HUES64 (cell line): Measurements from ENCODE around the gene KRTAP5-10.
"Not testable (repeated sequence)": the region's sequence is repeated elsewhere in the genome, so short reads cannot be mapped to it uniquely, and the experiment has no call there.

Source experiments
- H3K27ac ChIP-seq: 2 replicates; pipeline ENCODE4 v1.7.0; 2013; ENCODE audit warnings: low read depth, low read length, inconsistent platforms
- H3K27me3 ChIP-seq: 2 replicates; pipeline ENCODE4 v1.6.1; 2013; ENCODE audit warnings: mild to moderate bottlenecking, low read length; ENCODE audit not compliant: insufficient read depth
- H3K36me3 ChIP-seq: 2 replicates; pipeline ENCODE4 v1.6.1; 2013; ENCODE audit warnings: mild to moderate bottlenecking, low read length; ENCODE audit not compliant: insufficient read depth
- H3K4me1 ChIP-seq: 2 replicates; pipeline ENCODE4 v1.6.1; 2013; ENCODE audit warnings: mild to moderate bottlenecking, low read length, moderate library complexity; ENCODE audit not compliant: insufficient read depth
- H3K4me3 ChIP-seq: 2 replicates; pipeline ENCODE4 v1.5.1; 2013; ENCODE audit warnings: mild to moderate bottlenecking, low read length, moderate library complexity
- H3K9ac ChIP-seq: 2 replicates; pipeline ENCODE4 v1.6.1; 2013; ENCODE audit warnings: mild to moderate bottlenecking, low read depth, low read length
- H3K9me3 ChIP-seq: 2 replicates; pipeline ENCODE4 v1.6.1; 2013; ENCODE audit warnings: low read depth, low read length; ENCODE audit not compliant: insufficient read depth
- WGBS: fragments of 150-250, 120-280 bp; methylation state at CpG from one replicate; pipeline ENCODE4 v1.1.7; 2013; ENCODE audit warnings: missing lambda C conversion rate; 5-methylcytosine and 5-hydroxymethylcytosine counted together

KRTAP5-10 gene

DNA sequence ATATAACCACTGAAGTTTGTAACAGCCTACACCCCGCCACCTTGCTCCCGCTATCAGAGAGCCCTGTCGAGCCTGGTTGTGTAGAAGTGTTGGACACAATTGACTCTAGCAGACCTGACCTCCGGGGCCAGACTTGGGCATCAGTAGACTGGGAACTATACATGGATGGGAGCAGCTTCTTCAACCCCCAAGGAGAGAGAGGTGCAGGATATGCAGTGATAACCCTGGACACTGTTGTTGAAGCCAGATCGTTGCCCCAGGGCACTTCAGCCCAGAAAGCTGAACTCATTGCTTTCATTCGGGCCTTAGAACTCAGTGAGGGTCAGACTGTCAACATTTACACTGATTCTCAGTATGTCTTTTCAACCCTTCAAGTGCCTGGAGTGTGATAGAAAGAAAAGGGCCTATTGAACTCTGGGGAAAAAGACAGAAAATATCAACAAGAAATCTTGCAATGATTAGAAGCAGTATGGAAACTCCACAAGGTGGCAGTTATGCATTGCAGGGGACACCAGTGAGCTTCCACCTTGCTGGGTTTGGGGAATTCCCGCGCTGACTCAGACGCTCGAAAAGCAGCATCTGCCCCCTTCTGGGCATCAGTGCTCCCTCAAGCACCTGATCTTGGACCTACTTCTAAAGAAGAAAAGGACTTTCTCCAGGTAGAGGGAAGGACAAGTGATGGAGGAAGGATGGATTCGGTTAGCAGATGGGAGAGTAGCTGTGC, 23.6 kb downstream of the KRTAP5-10 start:
- WGBS, result 56% methylated on average over 10 of the region's 11 CpGs
- not testable (repeated sequence) for H3K27me3 ChIP-seq, H3K9ac ChIP-seq, H3K36me3 ChIP-seq, H3K4me3 ChIP-seq, H3K9me3 ChIP-seq, H3K27ac ChIP-seq, H3K4me1 ChIP-seq

- H3K9me3 ChIP-seq, H3K27me3 ChIP-seq, H3K4me1 ChIP-seq, H3K36me3 ChIP-seq, H3K4me3 ChIP-seq, H3K9ac ChIP-seq, H3K27ac ChIP-seq: not testable (repeated sequence)
- 78% methylated on average over 8 of the region's 8 CpGs for WGBS
Measured at GRCh38 chr11:71589546-71589920, 24.2 kb downstream of the KRTAP5-10 start.

DNA sequence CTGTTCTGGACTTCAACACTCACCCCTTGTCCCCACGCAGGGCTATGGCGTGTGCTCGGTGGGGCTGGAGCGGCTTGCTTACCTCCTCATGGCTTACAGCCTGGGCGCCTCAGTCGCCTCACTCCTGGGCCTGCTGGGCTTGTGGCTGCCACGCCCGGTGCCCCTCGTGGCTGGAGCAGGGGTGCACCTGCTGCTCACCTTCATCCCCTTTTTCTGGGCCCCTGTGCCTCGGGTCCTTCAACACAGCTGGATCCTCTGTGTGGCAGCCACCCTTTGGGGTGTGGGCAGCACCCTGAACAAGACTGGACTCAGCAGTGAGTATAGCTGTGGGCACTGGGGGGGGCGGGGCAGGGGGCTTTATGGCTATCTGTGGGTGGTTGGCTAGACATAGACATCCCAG, 37.9 kb downstream of the KRTAP5-10 start:
- H3K36me3 ChIP-seq, H3K9ac ChIP-seq, H3K4me1 ChIP-seq, H3K9me3 ChIP-seq, H3K27ac ChIP-seq, H3K4me3 ChIP-seq: not testable (repeated sequence)
- peaks cover 25% of the 10 kb centered on the region for H3K27me3 ChIP-seq
- 89% methylated on average over 11 of the region's 11 CpGs for WGBS

DNA sequence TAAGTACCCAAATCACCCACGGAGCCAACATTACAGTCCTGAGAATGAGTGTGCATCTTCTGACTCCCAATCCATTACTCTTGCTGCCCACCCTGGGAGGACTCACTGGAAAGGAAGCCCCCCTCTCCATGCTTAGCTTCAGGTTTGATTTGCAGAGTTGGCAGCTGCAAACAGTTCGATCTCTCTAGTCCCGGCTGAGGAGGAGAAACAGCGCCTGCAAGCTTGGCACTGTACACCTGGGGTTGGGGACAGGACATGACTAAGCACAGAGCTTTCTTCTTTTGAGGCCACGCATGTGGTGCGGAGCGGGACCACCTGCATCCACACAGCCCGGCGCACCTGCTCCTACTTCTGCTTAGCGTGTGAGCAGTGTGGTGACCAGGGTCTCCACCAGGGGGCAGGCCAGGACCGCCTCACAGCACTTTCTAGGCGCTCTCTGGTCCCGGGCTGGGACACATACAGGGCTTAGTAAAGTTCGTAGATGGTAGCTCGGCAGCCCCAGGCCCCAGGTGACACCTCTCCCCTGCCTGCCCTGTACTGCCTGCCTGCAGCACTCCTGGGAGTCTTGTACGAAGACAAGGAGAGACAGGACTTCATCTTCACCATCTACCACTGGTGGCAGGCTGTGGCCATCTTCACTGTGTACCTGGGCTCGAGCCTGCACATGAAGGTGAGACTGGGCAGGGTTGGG, 39.6 kb downstream of the KRTAP5-10 start:
- H3K27me3 ChIP-seq, result peaks cover 36% of the 10 kb centered on the region
- WGBS, result 28% methylated on average over 11 of the region's 17 CpGs

DNA sequence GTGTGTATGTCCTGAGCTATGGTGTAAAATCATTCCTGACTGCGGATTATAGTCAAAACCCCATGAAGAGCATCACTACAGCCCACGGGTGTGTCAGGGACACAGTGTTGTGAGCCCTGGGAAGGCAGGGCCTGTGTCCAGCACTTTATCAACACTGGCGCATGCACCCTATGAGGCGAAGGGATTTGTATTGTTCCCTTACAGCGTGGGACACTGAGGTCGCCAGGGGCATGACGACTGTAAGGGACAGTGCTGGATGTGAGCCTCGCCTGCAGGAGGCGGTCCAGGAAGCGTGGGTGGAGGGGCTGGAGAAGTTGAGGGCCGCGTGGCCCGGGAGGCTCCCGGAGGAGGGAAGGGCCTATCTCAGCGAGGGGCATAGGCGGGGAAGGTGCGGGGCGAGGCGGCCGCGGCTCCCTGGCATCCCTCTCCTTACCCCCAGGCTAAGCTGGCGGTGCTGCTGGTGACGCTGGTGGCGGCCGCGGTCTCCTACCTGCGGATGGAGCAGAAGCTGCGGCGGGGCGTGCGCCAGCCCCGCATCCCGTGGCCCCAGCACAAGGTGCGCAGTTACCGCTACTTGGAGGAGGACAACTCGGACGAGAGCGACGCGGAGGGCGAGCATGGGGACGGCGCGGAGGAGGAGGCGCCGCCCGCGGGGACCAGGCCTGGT, 41.6 kb downstream of the KRTAP5-10 start:
- H3K27ac ChIP-seq, H3K36me3 ChIP-seq, H3K4me1 ChIP-seq, H3K9me3 ChIP-seq, H3K9ac ChIP-seq: not testable (repeated sequence)
- WGBS, result 9% methylated on average over 48 of the region's 48 CpGs
- peak overlapping the region; percentile 64 for H3K4me3 ChIP-seq
- H3K27me3 ChIP-seq, result peaks cover 36% of the 10 kb centered on the region

More for the DNA sequence above, 39.6 kb downstream of the KRTAP5-10 start:
- H3K4me3 ChIP-seq, H3K27ac ChIP-seq, H3K9ac ChIP-seq, H3K36me3 ChIP-seq, H3K4me1 ChIP-seq, H3K9me3 ChIP-seq: not testable (repeated sequence)

- Histone ChIP-seq H3K27me3 (peaks cover 36% of the 10 kb centered on the region), H3K4me3 (peak overlapping the region; percentile 64)
- under 1% methylated on average over 47 of the region's 59 CpGs for WGBS
- not testable (repeated sequence) for H3K4me1 ChIP-seq, H3K9ac ChIP-seq, H3K27ac ChIP-seq, H3K36me3 ChIP-seq, H3K9me3 ChIP-seq
Measured at GRCh38 chr11:71607520-71608216, 42.3 kb downstream of the KRTAP5-10 start.

DNA sequence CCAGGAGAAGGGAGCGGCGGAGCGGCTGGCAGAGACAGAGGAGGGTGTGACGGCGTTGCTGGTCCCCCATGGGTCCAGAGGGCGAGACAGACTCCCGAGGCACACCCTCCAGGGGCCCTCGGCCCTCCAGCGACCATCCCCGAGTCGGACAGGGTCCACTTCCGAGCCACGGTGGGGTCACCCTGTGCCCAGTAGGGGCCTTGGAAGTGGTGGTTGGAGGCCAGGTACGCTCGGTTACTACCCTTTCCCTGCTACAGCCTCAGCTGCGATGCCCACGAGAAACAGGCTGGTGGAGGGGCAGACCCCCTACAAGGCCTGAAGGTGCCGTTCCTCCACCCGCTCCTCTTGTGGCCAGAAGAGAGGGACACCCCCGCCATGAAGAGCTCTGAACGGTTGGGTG, 42.9 kb downstream of the KRTAP5-10 start:
- H3K36me3 ChIP-seq, H3K4me1 ChIP-seq, H3K27ac ChIP-seq, H3K9me3 ChIP-seq, H3K9ac ChIP-seq: not testable (repeated sequence)
- 14% methylated on average over 13 of the region's 21 CpGs for WGBS
- Histone ChIP-seq H3K4me3 (peak overlapping the region; percentile 27; the same call in 1 of the 2 replicates), H3K27me3 (peaks cover 36% of the 10 kb centered on the region)

DNA sequence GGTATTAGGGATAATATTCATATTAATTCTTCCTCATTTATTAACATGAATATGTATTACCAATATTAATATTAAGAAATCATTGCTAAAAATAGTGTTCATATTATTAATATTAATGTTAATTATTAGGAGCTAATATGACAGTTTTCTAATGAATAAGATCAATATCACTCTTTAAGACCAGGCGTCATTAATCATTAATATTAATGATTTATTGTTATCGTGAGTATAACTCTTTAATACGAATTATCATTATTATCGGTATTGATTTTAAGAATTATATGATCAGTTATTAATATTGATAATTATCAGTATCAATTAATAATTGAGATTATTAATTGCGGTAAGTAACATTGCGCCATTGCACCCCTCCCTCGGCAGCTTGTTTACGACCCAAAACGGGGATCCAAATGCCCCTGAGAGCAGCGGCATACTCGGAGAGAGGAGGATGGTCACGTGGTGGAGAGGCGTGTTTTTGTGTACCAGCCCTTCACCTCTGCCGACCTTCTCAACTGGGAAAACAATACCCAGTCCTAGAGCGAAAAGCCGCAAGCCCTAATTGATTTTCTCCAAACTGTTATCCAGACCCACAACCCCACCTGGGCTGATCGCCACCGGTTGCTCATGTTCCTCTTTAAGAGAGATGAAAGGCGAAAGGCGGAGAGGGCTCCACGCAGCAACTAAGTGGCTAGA, 46.0 kb downstream of the KRTAP5-10 start:
- H3K4me3 ChIP-seq, H3K27ac ChIP-seq, H3K4me1 ChIP-seq, H3K9me3 ChIP-seq, H3K9ac ChIP-seq, H3K36me3 ChIP-seq: not testable (repeated sequence)
- 88% methylated on average over 14 of the region's 21 CpGs for WGBS
- peaks cover 25% of the 10 kb centered on the region for H3K27me3 ChIP-seq

DNA sequence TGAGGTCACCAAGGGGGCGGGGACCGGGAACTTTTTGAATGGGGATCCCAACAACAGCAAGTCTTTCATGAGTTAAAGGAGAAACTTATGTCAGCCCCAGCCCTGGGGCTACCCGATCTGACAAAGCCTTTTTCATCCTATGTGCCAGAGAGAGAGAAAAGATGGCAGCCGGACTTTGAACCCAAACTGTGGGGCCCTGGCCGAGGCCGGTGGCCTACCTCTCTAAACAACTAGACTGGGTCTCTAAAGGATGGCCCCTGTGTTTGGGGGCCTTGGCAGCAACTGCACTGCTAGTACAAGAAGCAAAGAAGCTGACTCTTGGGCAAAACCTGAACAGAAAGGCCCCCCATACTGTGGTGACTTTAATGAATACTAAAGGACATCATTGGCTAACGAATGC, 48.6 kb downstream of the KRTAP5-10 start:
- H3K9me3 ChIP-seq, H3K9ac ChIP-seq, H3K27ac ChIP-seq, H3K4me3 ChIP-seq, H3K36me3 ChIP-seq, H3K4me1 ChIP-seq, H3K27me3 ChIP-seq: not testable (repeated sequence)
- WGBS, result 83% methylated on average over 6 of the region's 7 CpGs

DNA sequence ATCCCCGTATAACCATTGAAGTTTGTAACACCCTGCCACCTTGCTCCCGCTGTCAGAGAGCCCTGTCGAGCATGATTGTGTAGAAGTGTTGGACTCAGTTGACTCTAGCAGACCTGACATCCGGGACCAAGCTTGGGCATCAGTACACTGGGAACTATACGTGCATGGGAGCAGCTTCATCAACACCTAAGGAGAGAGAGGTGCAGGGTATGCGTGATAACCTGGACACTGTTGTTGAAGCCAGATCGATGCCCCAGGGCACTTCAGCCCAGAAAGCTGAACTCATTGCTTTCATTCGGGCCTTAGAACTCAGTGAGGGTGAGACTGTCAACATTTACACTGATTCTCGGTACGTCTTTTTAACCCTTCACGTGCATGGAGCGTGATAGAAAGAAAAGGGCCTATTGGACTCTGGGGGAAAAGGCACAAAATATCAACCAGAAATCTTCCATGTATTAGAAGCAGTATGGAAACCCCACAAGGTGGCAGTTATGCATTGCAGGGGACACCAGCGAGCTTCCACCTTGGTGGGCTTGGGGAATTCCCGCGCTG, 49.1 kb downstream of the KRTAP5-10 start:
- not testable (repeated sequence) for H3K4me1 ChIP-seq, H3K9ac ChIP-seq, H3K9me3 ChIP-seq, H3K27me3 ChIP-seq, H3K27ac ChIP-seq, H3K4me3 ChIP-seq, H3K36me3 ChIP-seq
- WGBS, result 75% methylated on average over 14 of the region's 15 CpGs
